AG10803 (cell line): Measurements from ENCODE around the gene ZFHX3.

Experiments
- DNase-seq: peaks from one replicate; pipeline ENCODE4 v3.0.0; 2010; ENCODE audit warnings: low read depth
- H3K4me3 ChIP-seq: 2 replicates; pipeline ENCODE4 v1.5.1; 2011; ENCODE audit warnings: mild to moderate bottlenecking, low read length, control low read depth
- CTCF ChIP-seq: conservative IDR thresholded peaks from 2 replicates; pipeline ENCODE4 v1.5.1; 2011; ENCODE audit warnings: mild to moderate bottlenecking, low read length, control low read depth, inconsistent platforms

ZFHX3 gene

DNA sequence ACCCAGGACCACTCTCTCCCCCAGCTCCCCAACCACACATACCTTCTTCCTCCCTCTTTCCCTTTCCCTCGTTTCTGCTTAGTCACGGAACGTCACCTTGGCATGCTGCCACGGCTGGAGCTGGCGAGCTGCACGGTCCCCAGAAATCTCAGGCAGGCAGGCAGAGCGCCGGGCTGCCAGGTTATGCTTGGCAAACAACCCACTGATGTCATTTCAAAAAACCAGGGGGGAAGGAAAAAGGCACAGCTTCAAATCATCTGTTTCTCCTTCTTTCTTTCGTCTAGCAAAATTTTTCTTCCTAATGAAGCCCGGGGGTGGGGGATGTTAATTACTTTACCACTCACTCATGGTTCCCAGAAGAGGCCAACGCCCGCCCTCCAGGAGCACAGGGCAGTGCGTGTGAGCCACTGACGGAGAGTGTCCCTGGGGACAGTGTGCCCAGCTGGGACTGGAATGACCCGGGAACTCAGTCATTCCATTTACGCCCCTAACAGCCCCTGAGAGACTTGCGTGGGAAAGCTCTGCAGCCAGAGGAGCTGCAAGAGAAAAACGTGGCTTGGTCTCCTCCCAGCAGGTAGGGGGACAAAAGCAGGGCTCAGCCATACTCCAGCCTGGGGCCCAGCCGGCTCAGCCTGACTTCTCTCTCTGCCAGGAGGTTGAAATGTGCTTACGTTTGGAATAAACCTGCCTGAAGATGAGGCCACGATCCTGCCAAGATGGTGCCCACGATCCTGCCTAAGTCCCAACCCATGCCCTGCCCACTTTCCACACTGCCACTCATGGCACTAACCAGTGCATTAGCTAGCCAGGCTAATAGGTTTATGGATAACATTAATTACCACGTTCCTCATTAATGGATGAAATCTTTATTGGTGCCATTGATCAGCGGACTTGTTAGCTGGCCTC lies 198.9 kb downstream of the ZFHX3 start:
- DNase-seq = peak; percentile 93
- H3K4me3 ChIP-seq = no peak overlapping the region; the same call in 1 of the 2 replicates
- TF ChIP-seq CTCF = no peak

DNA sequence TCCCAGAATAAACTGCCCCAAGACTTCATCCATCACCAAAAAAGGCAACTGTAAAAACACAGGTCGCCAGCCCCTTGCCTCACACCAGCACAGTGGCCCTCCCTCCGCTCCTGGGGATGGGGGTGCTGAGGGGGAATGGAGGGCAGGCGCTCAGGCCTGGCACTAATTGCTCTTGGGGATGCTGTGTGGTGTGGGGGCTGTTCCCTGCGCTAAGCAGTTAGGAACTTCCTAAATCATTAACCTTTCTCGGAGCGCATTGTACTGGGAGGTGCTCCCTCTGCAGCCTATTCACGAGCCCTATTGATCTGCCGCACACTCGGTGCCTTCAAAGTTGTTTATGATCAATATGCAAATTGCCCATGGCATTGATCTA lies 199.9 kb downstream of the ZFHX3 start:
- DNase-seq = no peak
- no peak overlapping the region for H3K4me3 ChIP-seq
- TF ChIP-seq CTCF = no peak

DNA sequence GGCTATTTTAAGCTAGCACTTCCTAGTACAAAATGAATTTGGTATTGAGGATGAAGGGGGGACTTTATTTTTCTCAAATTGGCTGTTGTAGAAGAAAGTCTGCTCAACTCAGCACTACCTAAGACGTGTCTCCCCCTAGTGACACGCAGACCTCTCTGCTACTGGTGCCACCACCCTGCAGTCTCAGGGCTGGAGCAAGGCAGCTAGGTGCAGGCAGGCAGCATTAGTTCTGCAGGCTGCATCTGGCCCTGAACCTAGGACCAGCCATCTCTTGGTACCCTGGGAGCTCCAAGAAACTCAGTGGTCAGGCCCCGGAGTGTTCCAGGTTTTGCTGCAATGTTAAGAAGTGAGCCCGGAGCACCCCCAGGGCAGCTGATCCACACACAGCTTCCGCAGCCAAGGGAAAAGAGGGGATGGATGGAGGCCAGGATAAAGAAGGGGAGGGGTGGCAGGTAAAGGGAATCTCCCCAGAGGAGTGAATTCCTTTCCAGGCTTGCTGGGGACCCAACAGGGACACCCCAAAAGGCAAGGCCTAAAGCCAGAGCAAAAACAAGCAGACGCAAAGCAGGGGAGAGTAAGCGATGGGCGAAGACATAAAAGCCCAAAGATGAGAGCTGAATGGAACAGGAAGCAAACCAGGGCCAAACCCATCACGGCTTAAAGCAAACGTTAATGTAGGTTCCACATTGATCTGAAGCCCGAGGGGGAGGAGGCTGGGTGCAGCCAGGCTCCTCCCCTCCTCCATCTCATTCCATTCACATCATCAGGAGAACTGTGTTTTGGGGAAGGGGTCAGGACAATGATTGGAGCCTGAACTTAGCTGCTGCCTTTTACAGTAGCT lies 200.5 kb downstream of the ZFHX3 start:
- peak; percentile 30 for DNase-seq
- peak; percentile 47 for TF ChIP-seq CTCF
- no peak overlapping the region for H3K4me3 ChIP-seq

DNA sequence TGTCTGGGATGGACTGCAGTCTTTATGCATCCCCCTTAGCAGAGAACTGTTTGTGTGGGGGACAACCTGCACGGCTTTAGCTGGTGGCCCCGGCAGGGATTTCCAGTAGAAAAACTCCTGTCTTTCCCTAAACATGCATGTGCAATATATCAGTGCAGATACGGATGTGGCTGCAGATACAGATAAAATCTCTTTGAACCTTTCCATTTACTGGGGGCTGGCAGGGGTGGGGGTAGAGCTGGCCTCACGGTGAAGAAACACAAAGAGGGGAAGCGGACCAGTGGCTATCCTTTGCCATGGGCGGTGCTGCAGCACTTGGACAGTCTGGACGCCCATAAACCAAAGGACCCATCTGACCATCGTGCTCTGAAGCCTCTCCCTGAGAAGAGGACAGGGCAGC lies 201.3 kb downstream of the ZFHX3 start:
- DNase-seq = no peak
- H3K4me3 ChIP-seq = no peak overlapping the region
- TF ChIP-seq CTCF = no peak

GRCh38 chr16:72845322-72846020 lies 202.5 kb downstream of the ZFHX3 start:
- no peak overlapping the region for H3K4me3 ChIP-seq
- no peak for DNase-seq
- TF ChIP-seq CTCF = no peak

GRCh38 chr16:72844225-72844920 lies 203.6 kb downstream of the ZFHX3 start:
- DNase-seq = no peak
- no peak for TF ChIP-seq CTCF
- H3K4me3 ChIP-seq = no peak overlapping the region
